B cell (primary cell): ENCODE data around the gene PCBP2. TPM values are rescaled to one million over a fixed set of nuclear protein-coding genes. Genes with fewer than 3 reads are reported as not detected.

Experiments used
- ATAC-seq: fragments of 200-7000 bp; cut with Tn5 transposase; one replicate; pipeline ENCODE4 v1.10.0; 2021; ENCODE audit warnings: low read depth, mild to moderate bottlenecking, moderate number of reproducible peaks, moderate library complexity
- CTCF ChIA-PET: fragments of 350-600 bp; sonication (Branson Sonifier 250); formaldehyde crosslinking; loops from one replicate; lab custom pipeline; 2021; ENCODE audit warnings: antibody characterized with exemption, inconsistent platforms; lab: Charles Lee
- POLR2A ChIA-PET: fragments of 350-600 bp; sonication (Branson Sonifier 250); formaldehyde crosslinking; loops from one replicate; lab custom pipeline; 2021; ENCODE audit warnings: antibody characterized with exemption; lab: Charles Lee
- DNase-seq: peaks from one replicate; pipeline ENCODE4 v3.0.0; 2013
- H2AFZ ChIP-seq: 2 replicates; pipeline ENCODE4 v1.6.1; 2012; ENCODE audit warnings: mild to moderate bottlenecking, low read depth, low read length; ENCODE audit not compliant: insufficient read depth, poor library complexity, severe bottlenecking
- H3K27ac ChIP-seq, 2 donors: 1 replicate in 1 of 2; 2 replicates in 1 of 2; pipeline ENCODE4 v1.5.1; 2012 to 2013; ENCODE audit warnings: low read length in 2 of 2, mild to moderate bottlenecking in 2 of 2, moderate library complexity in 1 of 2
- H3K27me3 ChIP-seq, 4 experiments: fragments of 200-600 bp in 1 of 4; sonication (generic) in 1 of 4; replicated peaks in 1 of 4; 1 replicate in 2 of 4; 2 replicates in 2 of 4; pipeline versions ENCODE4 v1.6.1 to v1.7.0; 2013 to 2016; ENCODE audit warnings: low read length in 3 of 4, mild to moderate bottlenecking in 2 of 4, mixed read lengths in 1 of 4, moderate library complexity in 1 of 4; ENCODE audit not compliant: insufficient read depth in 4 of 4, control insufficient read depth in 3 of 4; ENCODE audit errors: control extremely low read depth in 1 of 4
- H3K36me3 ChIP-seq, 2 experiments: replicated peaks in 1 of 2; 1 replicate in 1 of 2; 2 replicates in 1 of 2; pipeline versions ENCODE4 v1.6.1 to v1.7.1; 2013; ENCODE audit warnings: low read length in 1 of 2; ENCODE audit not compliant: insufficient read depth in 2 of 2, control insufficient read depth in 1 of 2; ENCODE audit errors: control extremely low read depth in 1 of 2, extremely low read depth in 1 of 2
- H3K4me1 ChIP-seq, 2 donors: fragments of 200-600 bp in 1 of 2; sonication (generic) in 1 of 2; 1 replicate in 1 of 2; 2 replicates in 1 of 2; pipeline versions ENCODE4 v1.5.1 to v1.6.1; 2013 to 2017; ENCODE audit warnings: low read length in 2 of 2; ENCODE audit not compliant: control insufficient read depth in 2 of 2, insufficient read depth in 2 of 2
- H3K4me2 ChIP-seq: replicated peaks from 2 replicates; pipeline ENCODE3; 2012; ENCODE audit warnings: mild to moderate bottlenecking, low read depth, low read length; ENCODE audit not compliant: poor library complexity, severe bottlenecking
- H3K4me3 ChIP-seq, 5 experiments: fragments of 200-600 bp in 1 of 5; sonication (generic) in 1 of 5; 1 replicate in 3 of 5; 2 replicates in 2 of 5; pipeline versions ENCODE4 v1.5.1 to v1.7.0; 2011 to 2016; ENCODE audit warnings: low read length in 4 of 5, mild to moderate bottlenecking in 4 of 5, low read depth in 2 of 5, control low read depth in 1 of 5, moderate library complexity in 1 of 5; ENCODE audit not compliant: insufficient read depth in 1 of 5; ENCODE audit errors: control extremely low read depth in 1 of 5, extremely low read depth in 1 of 5
- H3K79me2 ChIP-seq: fragments of 200-600 bp; sonication (generic); one replicate; pipeline ENCODE4 v1.6.0; 2016; ENCODE audit warnings: low read length; ENCODE audit not compliant: control insufficient read depth, insufficient read depth
- H3K9ac ChIP-seq: fragments of 200-600 bp; sonication (generic); 2 replicates; pipeline ENCODE4 v1.6.1; 2017; ENCODE audit warnings: mild to moderate bottlenecking, low read length, moderate library complexity
- H3K9me3 ChIP-seq, 3 donors: one replicate each; pipeline versions ENCODE4 v1.6.1 to v1.7.1; 2013; ENCODE audit warnings: low read length in 2 of 3; ENCODE audit not compliant: control insufficient read depth in 2 of 3, insufficient read depth in 1 of 3; ENCODE audit errors: control extremely low read depth in 1 of 3
- H4K20me1 ChIP-seq: 2 replicates; pipeline ENCODE4 v1.6.0; 2012; ENCODE audit warnings: mild to moderate bottlenecking, low read length; ENCODE audit not compliant: insufficient read depth, control insufficient read depth, poor library complexity, severe bottlenecking
- H3K27ac Mint-ChIP-seq: one replicate; pipeline ENCODE4 v1.8.0; 2021; ENCODE audit warnings: mixed read lengths
- H3K27me3 Mint-ChIP-seq: one replicate; pipeline ENCODE4 v1.8.0; 2021; ENCODE audit warnings: mixed read lengths
- H3K4me1 Mint-ChIP-seq: one replicate; pipeline ENCODE4 v1.8.0; 2021; ENCODE audit warnings: mixed read lengths
- H3K4me3 Mint-ChIP-seq: one replicate; pipeline ENCODE4 v1.8.0; 2021; ENCODE audit warnings: mixed read lengths
- H3K9me3 Mint-ChIP-seq: one replicate; pipeline ENCODE4 v1.8.0; 2022; ENCODE audit warnings: mixed read lengths; ENCODE audit not compliant: insufficient read depth
- EZH2 ChIP-seq: IDR thresholded peaks from 2 replicates; pipeline ENCODE4 v1.6.1; 2012; ENCODE audit warnings: borderline replicate concordance, low read depth, mild to moderate bottlenecking, moderate library complexity, low read length; ENCODE audit not compliant: insufficient read depth, poor library complexity, severe bottlenecking
- WGBS: methylation state at CpG from one replicate; pipeline ENCODE4 v1.1.5; 2013; ENCODE audit warnings: missing lambda C conversion rate; ENCODE audit not compliant: insufficient coverage; 5-methylcytosine and 5-hydroxymethylcytosine counted together
- intact Hi-C: fragments of 100-400 bp; cut with micrococcal nuclease; formaldehyde crosslinking; loops from one replicate; pipeline ENCODE4 v1.10.0; 2022
- polyA plus RNA-seq: library from polyadenylated mRNA; depleted of rRNA; stranded (reverse); fragments of >200 nt; gene quantifications from 2 replicates; pipeline ENCODE4 v1.2.3, GENCODE V29; 2012
- total RNA-seq, 2 donors: library from RNA; stranded (reverse); fragments of 120-200 nt in 1 of 2; gene quantifications; 1 replicate in 1 of 2; 2 replicates in 1 of 2; pipeline versions ENCODE4 v1.2.3 to v1.2.4, GENCODE V29; 2013 to 2022
- TF ChIP-seq, protein P1 (sequence below): fragments of 200-600 bp; IDR thresholded peaks from one replicate; pipeline ENCODE4 v1.8.0; 2022; ENCODE audit warnings: antibody characterized with exemption, mild to moderate bottlenecking

Gene PCBP2
- total and polyA plus RNA-seq, 2 donors (not counting 1 experiment from before 2014, with no cell fraction given) = 492 to 944 TPM

DNA sequence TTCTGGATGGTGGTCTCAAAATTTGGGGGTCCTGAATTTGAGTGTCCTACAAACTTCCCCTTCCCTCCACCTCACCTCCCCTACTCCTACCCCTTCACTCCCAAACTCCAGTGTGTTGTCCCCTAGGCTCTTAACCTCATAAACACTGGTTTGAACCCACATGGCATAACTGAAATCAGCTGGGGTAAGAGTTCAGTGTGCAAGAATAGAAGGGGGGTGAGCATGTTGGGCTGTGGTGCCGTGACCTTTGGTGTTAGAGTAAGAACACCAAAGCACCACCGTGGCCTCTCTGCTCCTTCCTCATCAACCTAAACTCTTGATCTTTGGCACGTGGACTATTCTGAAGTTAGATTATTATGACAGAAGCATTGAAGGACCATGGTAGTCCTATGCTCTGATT lies 11.0 kb downstream of the PCBP2 start:
- Mint-ChIP-seq H3K4me1 (peaks cover 8% of the 10 kb centered on the region), H3K9me3 (no peaks in the 10 kb centered on the region), H3K4me3 (no peak overlapping the region), H3K27ac (no peak overlapping the region), H3K27me3 (no peaks in the 10 kb centered on the region)
- Histone ChIP-seq H3K27me3 (no peaks in the 10 kb centered on the region), H3K4me2 (no peak overlapping the region), H3K4me3 (no peak overlapping the region), H4K20me1 (peaks cover 98% of the 10 kb centered on the region), H3K4me1 (no peaks in the 10 kb centered on the region), H3K9ac (no peak overlapping the region), H3K9me3 (no peaks in the 10 kb centered on the region), H3K79me2 (peaks cover 91% of the 10 kb centered on the region), H3K27ac (no peak overlapping the region), H3K36me3 (peaks cover 10 to 99% of the 10 kb centered on the region in 2 experiments), H2AFZ (no peak overlapping the region)
- ChIA-PET CTCF (no interaction called here), POLR2A (no interaction called here)
- no peak for ATAC-seq
- intact Hi-C loops = no loop called here
- no peak for DNase-seq
- no CpG with 5 or more reads among the region's 3 CpGs for WGBS
- no peak for TF ChIP-seq EZH2
- TF ChIP-seq, protein P1, sequence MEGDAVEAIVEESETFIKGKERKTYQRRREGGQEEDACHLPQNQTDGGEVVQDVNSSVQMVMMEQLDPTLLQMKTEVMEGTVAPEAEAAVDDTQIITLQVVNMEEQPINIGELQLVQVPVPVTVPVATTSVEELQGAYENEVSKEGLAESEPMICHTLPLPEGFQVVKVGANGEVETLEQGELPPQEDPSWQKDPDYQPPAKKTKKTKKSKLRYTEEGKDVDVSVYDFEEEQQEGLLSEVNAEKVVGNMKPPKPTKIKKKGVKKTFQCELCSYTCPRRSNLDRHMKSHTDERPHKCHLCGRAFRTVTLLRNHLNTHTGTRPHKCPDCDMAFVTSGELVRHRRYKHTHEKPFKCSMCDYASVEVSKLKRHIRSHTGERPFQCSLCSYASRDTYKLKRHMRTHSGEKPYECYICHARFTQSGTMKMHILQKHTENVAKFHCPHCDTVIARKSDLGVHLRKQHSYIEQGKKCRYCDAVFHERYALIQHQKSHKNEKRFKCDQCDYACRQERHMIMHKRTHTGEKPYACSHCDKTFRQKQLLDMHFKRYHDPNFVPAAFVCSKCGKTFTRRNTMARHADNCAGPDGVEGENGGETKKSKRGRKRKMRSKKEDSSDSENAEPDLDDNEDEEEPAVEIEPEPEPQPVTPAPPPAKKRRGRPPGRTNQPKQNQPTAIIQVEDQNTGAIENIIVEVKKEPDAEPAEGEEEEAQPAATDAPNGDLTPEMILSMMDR = no peak

GRCh38 chr12:53463802-53464560 lies 12.1 kb downstream of the PCBP2 start:
- 72% methylated on average over 3 of the region's 5 CpGs for WGBS
- no peak overlapping the region for H3K4me3 Mint-ChIP-seq
- Histone ChIP-seq H3K27me3 (no peaks in the 10 kb centered on the region), H3K4me3 (no peak overlapping the region), H3K4me1 (no peaks in the 10 kb centered on the region), H2AFZ (no peak overlapping the region), H3K9ac (no peak overlapping the region), H4K20me1 (peaks cover 99% of the 10 kb centered on the region), H3K36me3 (peaks cover 16 to 100% of the 10 kb centered on the region in 2 experiments), H3K79me2 (peaks cover 90% of the 10 kb centered on the region), H3K27ac (no peak overlapping the region), H3K9me3 (no peaks in the 10 kb centered on the region), H3K4me2 (no peak overlapping the region)
- H3K9me3 Mint-ChIP-seq = no peaks in the 10 kb centered on the region
- no peak for TF ChIP-seq EZH2
- TF ChIP-seq, protein P1 = no peak
- ChIA-PET CTCF (interaction anchor here (0.6 to 1.6 kb wide), 3 partner anchors 12 to 55 kb away, joined by 3 to 6 read pairs (median 5); no protein-coding TSS in a partner anchor), POLR2A (interaction anchor here (1.0 kb wide), 1 partner anchor 84 kb away, joined by 5 read pairs; the partner anchor contains the start of gene SP1)
- H3K27ac Mint-ChIP-seq = no peak overlapping the region
- H3K27me3 Mint-ChIP-seq = no peaks in the 10 kb centered on the region
- no peak for ATAC-seq
- peaks cover 8% of the 10 kb centered on the region for H3K4me1 Mint-ChIP-seq
- no peak for DNase-seq
- intact Hi-C loops = no loop called here
